ENCODE data around the gene PRPSAP2. TPM values are rescaled to one million over a fixed set of nuclear protein-coding genes. Genes with fewer than 3 reads are reported as not detected.

The PRPSAP2 gene
- total RNA-seq, 4 donors from 2014 or later: 20.9 to 27.6 (median 23.4) TPM

GRCh38 chr17:18928628-18929125 lies 70.7 kb downstream of the PRPSAP2 start:
- ATAC-seq: no peak
- Histone ChIP-seq H3K27ac (no peak overlapping the region), H3K27me3 (no peaks in the 10 kb centered on the region), H3K4me1 (peaks cover 0 to 3% (median 0%) of the 10 kb centered on the region in 3 donors), H3K36me3 (peaks cover 0 to 51% of the 10 kb centered on the region in 2 donors), H3K4me3 (no peak overlapping the region), H3K9me3 (no peaks in the 10 kb centered on the region)
- TF ChIP-seq, protein P1, sequence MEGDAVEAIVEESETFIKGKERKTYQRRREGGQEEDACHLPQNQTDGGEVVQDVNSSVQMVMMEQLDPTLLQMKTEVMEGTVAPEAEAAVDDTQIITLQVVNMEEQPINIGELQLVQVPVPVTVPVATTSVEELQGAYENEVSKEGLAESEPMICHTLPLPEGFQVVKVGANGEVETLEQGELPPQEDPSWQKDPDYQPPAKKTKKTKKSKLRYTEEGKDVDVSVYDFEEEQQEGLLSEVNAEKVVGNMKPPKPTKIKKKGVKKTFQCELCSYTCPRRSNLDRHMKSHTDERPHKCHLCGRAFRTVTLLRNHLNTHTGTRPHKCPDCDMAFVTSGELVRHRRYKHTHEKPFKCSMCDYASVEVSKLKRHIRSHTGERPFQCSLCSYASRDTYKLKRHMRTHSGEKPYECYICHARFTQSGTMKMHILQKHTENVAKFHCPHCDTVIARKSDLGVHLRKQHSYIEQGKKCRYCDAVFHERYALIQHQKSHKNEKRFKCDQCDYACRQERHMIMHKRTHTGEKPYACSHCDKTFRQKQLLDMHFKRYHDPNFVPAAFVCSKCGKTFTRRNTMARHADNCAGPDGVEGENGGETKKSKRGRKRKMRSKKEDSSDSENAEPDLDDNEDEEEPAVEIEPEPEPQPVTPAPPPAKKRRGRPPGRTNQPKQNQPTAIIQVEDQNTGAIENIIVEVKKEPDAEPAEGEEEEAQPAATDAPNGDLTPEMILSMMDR (IDR thresholded peaks at IDR 0.05): no peak
- TF ChIP-seq POLR2AphosphoS5 (IDR thresholded peaks at IDR 0.05): no peak
- TF ChIP-seq POLR2A (IDR thresholded peaks at IDR 0.05): no peak
- TF ChIP-seq EP300 (IDR thresholded peaks at IDR 0.05): no peak
- 94% methylated on average over 6 of the region's 9 CpGs; no CpG with 5 or more reads in 1 of the 2 donors for WGBS, 2 donors (ENCODE audit: low coverage in 1 of 2)

GRCh38 chr17:18932360-18933055 lies 74.6 kb downstream of the PRPSAP2 start:
- Histone ChIP-seq H3K27ac (no peak overlapping the region), H3K9me3 (no peaks in the 10 kb centered on the region), H3K36me3 (peaks cover 0 to 40% of the 10 kb centered on the region in 2 donors), H3K4me1 (no peaks in the 10 kb centered on the region), H3K27me3 (no peaks in the 10 kb centered on the region), H3K4me3 (no peak overlapping the region)
- TF ChIP-seq EP300 (IDR thresholded peaks at IDR 0.05): no peak
- ATAC-seq: no peak
- WGBS, 2 donors (ENCODE audit: low coverage in 1 of 2): 43% methylated on average over 1 of the region's 5 CpGs; no CpG with 5 or more reads in 1 of the 2 donors

GRCh38 chr17:18933102-18934058 lies 75.4 kb downstream of the PRPSAP2 start:
- H3K27ac ChIP-seq: no peak overlapping the region
- TF ChIP-seq POLR2A (IDR thresholded peaks at IDR 0.05): no peak
- TF ChIP-seq POLR2AphosphoS5 (IDR thresholded peaks at IDR 0.05): no peak
- TF ChIP-seq, protein P1 (IDR thresholded peaks at IDR 0.05): no peak
- no peak for TF ChIP-seq EP300 (IDR thresholded peaks at IDR 0.05)
- H3K27me3 ChIP-seq: no peaks in the 10 kb centered on the region
- WGBS, 2 donors (ENCODE audit: low coverage in 1 of 2): 74 to 89% methylated on average over 5 to 12 of the region's 14 CpGs
- peaks cover 0 to 39% of the 10 kb centered on the region in 2 donors for H3K36me3 ChIP-seq
- H3K4me3 ChIP-seq: no peak overlapping the region
- ATAC-seq: no peak
- H3K9me3 ChIP-seq: no peaks in the 10 kb centered on the region
- H3K4me1 ChIP-seq: no peaks in the 10 kb centered on the region

GRCh38 chr17:18937981-18938691 lies 80.2 kb downstream of the PRPSAP2 start:
- H3K4me1 ChIP-seq: no peaks in the 10 kb centered on the region
- TF ChIP-seq, protein P1 (IDR thresholded peaks at IDR 0.05): no peak
- TF ChIP-seq EP300 (IDR thresholded peaks at IDR 0.05) (no peak), POLR2A (IDR thresholded peaks at IDR 0.05) (no peak), POLR2AphosphoS5 (IDR thresholded peaks at IDR 0.05) (no peak)
- H3K4me3 ChIP-seq: no peak overlapping the region
- no peak overlapping the region for H3K27ac ChIP-seq
- H3K36me3 ChIP-seq: no peaks in the 10 kb centered on the region
- no peak for ATAC-seq
- H3K27me3 ChIP-seq: no peaks in the 10 kb centered on the region
- H3K9me3 ChIP-seq: no peaks in the 10 kb centered on the region
- 71 to 72% methylated on average over 7 to 8 of the region's 8 CpGs for WGBS, 2 donors (ENCODE audit: low coverage in 1 of 2)

- Histone ChIP-seq H3K9me3 (no peaks in the 10 kb centered on the region), H3K4me3 (no peak overlapping the region), H3K4me1 (no peaks in the 10 kb centered on the region), H3K36me3 (no peaks in the 10 kb centered on the region), H3K27ac (no peak overlapping the region), H3K27me3 (no peaks in the 10 kb centered on the region)
- 54 to 100% methylated on average over 1 to 2 of the region's 2 CpGs for WGBS, 2 donors (ENCODE audit: low coverage in 1 of 2)
- TF ChIP-seq POLR2A (IDR thresholded peaks at IDR 0.05) (no peak), POLR2AphosphoS5 (IDR thresholded peaks at IDR 0.05) (no peak), EP300 (IDR thresholded peaks at IDR 0.05) (no peak)
- TF ChIP-seq, protein P1 (IDR thresholded peaks at IDR 0.05): no peak
- ATAC-seq: no peak
Measured at GRCh38 chr17:18938692-18939023, 80.7 kb downstream of the PRPSAP2 start.

Measured in gastroesophageal sphincter (tissue), 4 donors.